ENCODE results near the gene KIAA0319L.
"Not testable (repeated sequence)": the region's sequence is repeated elsewhere in the genome, so short reads cannot be mapped to it uniquely, and the experiment has no call there.

Gene KIAA0319L

DNA sequence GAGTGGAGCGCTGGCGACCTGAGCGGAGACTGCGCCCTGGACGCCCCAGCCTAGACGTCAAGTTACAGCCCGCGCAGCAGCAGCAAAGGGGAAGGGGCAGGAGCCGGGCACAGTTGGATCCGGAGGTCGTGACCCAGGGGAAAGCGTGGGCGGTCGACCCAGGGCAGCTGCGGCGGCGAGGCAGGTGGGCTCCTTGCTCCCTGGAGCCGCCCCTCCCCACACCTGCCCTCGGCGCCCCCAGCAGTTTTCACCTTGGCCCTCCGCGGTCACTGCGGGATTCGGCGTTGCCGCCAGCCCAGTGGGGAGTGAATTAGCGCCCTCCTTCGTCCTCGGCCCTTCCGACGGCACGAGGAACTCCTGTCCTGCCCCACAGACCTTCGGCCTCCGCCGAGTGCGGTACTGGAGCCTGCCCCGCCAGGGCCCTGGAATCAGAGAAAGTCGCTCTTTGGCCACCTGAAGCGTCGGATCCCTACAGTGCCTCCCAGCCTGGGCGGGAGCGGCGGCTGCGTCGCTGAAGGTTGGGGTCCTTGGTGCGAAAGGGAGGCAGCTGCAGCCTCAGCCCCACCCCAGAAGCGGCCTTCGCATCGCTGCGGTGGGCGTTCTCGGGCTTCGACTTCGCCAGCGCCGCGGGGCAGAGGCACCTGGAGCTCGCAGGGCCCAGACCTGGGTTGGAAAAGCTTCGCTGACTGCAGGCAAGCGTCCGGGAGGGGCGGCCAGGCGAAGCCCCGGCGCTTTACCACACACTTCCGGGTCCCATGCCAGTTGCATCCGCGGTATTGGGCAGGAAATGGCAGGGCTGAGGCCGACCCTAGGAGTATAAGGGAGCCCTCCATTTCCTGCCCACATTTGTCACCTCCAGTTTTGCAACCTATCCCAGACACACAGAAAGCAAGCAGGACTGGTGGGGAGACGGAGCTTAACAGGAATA, 20.1 kb upstream of the KIAA0319L start:
- no peaks in the 10 kb centered on the region for H3K36me3 ChIP-seq (ENCODE audit: control insufficient read depth, insufficient read depth, low read length)
- H3K27me3 ChIP-seq (replicated peaks; ENCODE audit: control insufficient read depth, insufficient read depth, low read length): no peaks in the 10 kb centered on the region
- no peak for TF ChIP-seq CTCF (IDR thresholded peaks at IDR 0.05; ENCODE audit: insufficient read depth, low read length, poor library complexity, severe bottlenecking)
- DNase-seq (ENCODE audit: extremely low read depth, insufficient read length): peak; percentile 83
- peak overlapping the region; percentile 51 for H3K4me3 ChIP-seq (replicated peaks; ENCODE audit: low read depth, low read length)

DNA sequence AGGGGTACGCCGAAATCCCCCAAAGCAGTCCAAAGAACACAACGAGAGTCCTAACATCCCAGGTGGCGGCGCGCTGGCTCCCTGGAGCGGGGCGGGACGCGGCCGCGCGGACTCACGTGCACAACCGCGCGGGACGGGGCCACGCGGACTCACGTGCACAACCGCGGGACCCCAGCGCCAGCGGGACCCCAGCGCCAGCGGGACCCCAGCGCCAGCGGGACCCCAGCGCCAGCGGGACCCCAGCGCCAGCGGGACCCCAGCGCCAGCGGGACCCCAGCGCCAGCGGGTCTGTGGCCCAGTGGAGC, 19.5 kb upstream of the KIAA0319L start:
- H3K36me3 ChIP-seq (ENCODE audit: control insufficient read depth, insufficient read depth, low read length); H3K27me3 ChIP-seq (replicated peaks; ENCODE audit: control insufficient read depth, insufficient read depth, low read length); H3K4me3 ChIP-seq (replicated peaks; ENCODE audit: low read depth, low read length); DNase-seq (ENCODE audit: extremely low read depth, insufficient read length): not testable (repeated sequence)

DNA sequence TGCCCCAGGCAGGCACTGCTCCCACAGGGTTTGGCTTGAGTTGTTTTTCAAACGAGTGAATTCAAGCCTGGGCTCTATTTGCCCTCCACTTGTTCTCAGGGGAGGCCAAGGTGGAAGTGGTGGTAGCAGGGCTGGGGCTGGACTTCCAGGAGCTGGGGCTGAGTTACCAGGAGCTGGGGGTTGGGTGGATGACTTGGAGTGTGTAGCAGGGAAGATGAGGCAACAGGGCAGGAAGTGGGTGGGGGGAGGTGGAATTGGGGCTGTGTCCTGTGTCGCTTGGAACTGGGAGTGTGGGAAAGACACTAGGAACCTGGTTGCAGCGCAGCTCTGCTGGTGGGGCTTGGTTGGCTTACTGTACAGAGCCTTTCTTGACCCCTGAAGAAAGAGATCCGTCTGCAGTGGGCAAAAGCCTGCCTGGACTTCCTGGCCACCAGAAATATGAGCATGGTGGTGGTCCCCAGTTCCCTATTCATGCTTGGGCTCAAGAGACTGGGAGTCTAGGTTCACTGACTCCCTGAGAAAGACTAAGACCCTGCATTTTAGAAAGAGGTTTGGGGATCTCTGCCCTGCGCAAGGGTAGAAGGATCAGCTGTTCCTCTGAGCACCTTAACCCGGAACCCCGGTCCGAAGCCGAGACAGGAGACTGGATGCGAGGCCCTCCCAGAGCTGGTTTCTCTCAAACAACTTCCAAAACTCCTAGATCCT, 19.0 kb upstream of the KIAA0319L start:
- no peak for DNase-seq (ENCODE audit: extremely low read depth, insufficient read length)
- no peaks in the 10 kb centered on the region for H3K27me3 ChIP-seq (replicated peaks; ENCODE audit: control insufficient read depth, insufficient read depth, low read length)
- H3K36me3 ChIP-seq (ENCODE audit: control insufficient read depth, insufficient read depth, low read length): no peaks in the 10 kb centered on the region
- TF ChIP-seq CTCF (IDR thresholded peaks at IDR 0.05; ENCODE audit: insufficient read depth, low read length, poor library complexity, severe bottlenecking): no peak
- no peak overlapping the region for H3K4me3 ChIP-seq (replicated peaks; ENCODE audit: low read depth, low read length)

DNA sequence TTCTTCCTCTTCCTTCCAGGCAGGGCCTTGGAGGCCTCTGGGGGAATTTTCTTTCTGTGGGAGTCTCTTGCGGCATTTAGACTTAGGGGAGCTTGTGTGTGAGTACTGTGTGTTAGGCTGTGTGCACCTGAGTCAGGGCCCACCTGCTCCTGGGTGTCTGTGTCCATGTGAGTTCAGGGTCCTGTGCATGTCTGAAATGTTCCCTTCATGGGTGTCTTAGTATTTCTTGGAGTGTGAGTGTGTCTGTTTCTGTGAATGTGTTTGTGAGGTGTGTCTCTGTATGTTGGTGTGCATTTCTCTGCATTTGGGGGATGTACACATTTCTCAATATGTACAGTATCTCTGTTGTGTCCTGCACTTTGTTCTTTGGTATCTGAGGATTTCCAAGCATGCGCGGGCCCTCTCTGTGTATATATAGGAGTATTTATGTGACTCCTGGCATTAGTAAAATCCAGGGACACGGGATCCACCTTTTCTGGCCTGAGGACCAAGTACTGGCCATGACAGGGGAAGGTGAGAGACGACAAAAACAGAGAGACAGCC, 18.3 kb upstream of the KIAA0319L start:
- H3K27me3 ChIP-seq (replicated peaks; ENCODE audit: control insufficient read depth, insufficient read depth, low read length): no peaks in the 10 kb centered on the region
- TF ChIP-seq CTCF (IDR thresholded peaks at IDR 0.05; ENCODE audit: insufficient read depth, low read length, poor library complexity, severe bottlenecking): no peak
- no peaks in the 10 kb centered on the region for H3K36me3 ChIP-seq (ENCODE audit: control insufficient read depth, insufficient read depth, low read length)
- no peak for DNase-seq (ENCODE audit: extremely low read depth, insufficient read length)
- H3K4me3 ChIP-seq (replicated peaks; ENCODE audit: low read depth, low read length): no peak overlapping the region

DNA sequence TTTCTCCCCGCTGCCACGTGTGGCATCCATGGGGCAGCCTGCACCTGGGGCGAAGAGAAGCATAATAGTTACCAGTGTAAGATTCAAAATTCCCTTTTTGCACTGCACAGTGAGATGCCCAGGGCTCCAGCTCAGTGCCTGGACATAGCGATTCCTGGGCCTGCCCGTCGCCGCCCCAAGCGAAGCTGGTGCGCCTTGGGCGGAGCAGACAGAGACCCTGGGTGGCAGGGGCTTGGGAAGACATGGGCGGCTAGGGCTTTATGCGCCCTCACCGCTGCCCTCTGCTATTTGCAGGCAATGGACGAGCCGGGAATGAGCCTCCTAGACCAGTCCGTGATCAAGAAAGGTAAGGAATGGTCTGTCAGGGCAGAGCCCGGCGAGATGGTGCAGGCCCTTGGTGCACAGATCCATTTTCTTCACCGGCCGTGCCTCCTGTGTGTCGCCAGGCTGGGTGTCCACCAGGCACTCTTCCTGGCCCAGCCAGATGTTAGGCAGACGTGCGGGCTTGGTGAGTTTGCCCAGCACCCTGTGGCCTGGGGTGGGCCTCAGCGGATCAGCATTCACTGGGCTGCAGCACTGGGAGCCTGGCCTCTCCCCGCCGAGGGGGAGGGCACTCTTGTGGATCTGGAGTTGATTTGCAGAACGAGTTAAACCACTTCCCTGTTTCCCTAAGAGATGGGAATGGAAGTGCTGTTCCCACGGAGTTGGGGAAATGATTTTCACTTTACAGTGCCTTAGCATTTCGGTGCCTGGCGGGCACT, 17.6 kb upstream of the KIAA0319L start:
- TF ChIP-seq CTCF (IDR thresholded peaks at IDR 0.05; ENCODE audit: insufficient read depth, low read length, poor library complexity, severe bottlenecking): no peak
- no peak for DNase-seq (ENCODE audit: extremely low read depth, insufficient read length)
- H3K4me3 ChIP-seq (replicated peaks; ENCODE audit: low read depth, low read length): no peak overlapping the region
- no peaks in the 10 kb centered on the region for H3K27me3 ChIP-seq (replicated peaks; ENCODE audit: control insufficient read depth, insufficient read depth, low read length)
- H3K36me3 ChIP-seq (ENCODE audit: control insufficient read depth, insufficient read depth, low read length): no peaks in the 10 kb centered on the region

Data from GM06990 (cell line).